ENCODE results near the gene SLC9B1.

DNA sequence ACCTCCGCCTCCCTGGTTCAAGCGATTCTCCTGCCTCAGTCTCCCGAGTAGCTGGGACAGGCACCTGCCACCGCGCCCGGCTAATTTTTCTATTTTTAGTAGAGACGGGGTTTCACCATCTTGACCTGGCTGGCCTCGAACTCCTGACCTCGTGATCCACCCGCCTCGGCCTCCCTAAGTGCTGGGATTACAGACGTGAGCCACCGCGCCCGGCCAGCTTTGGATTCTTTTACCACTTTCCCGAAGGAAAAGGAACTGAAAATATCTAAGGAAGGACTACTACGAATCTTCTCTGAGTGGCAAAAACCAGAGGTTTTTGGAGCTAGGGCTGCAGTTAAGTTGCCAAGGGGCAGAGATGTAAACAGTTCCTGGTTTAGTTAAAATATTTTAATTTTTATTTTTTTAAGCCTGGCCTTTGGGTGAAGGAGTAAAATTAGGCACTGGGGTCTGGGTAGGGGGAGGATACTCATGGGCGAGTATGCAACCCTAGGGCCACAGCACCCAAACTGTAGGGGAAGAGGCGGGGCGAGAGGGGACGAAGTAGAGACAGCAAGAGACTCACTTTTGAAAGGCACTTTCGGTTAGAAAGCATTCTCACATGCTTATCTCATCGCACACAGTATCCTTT lies 151.2 kb downstream of the SLC9B1 start:
- TF ChIP-seq, protein P1, sequence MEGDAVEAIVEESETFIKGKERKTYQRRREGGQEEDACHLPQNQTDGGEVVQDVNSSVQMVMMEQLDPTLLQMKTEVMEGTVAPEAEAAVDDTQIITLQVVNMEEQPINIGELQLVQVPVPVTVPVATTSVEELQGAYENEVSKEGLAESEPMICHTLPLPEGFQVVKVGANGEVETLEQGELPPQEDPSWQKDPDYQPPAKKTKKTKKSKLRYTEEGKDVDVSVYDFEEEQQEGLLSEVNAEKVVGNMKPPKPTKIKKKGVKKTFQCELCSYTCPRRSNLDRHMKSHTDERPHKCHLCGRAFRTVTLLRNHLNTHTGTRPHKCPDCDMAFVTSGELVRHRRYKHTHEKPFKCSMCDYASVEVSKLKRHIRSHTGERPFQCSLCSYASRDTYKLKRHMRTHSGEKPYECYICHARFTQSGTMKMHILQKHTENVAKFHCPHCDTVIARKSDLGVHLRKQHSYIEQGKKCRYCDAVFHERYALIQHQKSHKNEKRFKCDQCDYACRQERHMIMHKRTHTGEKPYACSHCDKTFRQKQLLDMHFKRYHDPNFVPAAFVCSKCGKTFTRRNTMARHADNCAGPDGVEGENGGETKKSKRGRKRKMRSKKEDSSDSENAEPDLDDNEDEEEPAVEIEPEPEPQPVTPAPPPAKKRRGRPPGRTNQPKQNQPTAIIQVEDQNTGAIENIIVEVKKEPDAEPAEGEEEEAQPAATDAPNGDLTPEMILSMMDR (IDR thresholded peaks at IDR 0.05), result no peak
- no peak for TF ChIP-seq POLR2A (IDR thresholded peaks at IDR 0.05)

Measured in lower leg skin (tissue), 3 donors.